Activated CD4-positive, CD25-positive, alpha-beta regulatory T cell treated with anti-CD3 and anti-CD28 coated beads, Interleukin-2, amount 50 U/mL, for 24 hours (primary cell): ENCODE results near the gene RAB4B.
"Not testable (repeated sequence)": the region's sequence is repeated elsewhere in the genome, so short reads cannot be mapped to it uniquely, and the experiment has no call there.

Experiments used
- ATAC-seq, 2 donors: fragments of 150-1000 bp; cut with Tn5 transposase; one replicate each; pipeline ENCODE4 v1.10.0; 2021; ENCODE audit warnings: mild to moderate bottlenecking in 1 of 2, moderate library complexity in 1 of 2

The RAB4B gene

DNA sequence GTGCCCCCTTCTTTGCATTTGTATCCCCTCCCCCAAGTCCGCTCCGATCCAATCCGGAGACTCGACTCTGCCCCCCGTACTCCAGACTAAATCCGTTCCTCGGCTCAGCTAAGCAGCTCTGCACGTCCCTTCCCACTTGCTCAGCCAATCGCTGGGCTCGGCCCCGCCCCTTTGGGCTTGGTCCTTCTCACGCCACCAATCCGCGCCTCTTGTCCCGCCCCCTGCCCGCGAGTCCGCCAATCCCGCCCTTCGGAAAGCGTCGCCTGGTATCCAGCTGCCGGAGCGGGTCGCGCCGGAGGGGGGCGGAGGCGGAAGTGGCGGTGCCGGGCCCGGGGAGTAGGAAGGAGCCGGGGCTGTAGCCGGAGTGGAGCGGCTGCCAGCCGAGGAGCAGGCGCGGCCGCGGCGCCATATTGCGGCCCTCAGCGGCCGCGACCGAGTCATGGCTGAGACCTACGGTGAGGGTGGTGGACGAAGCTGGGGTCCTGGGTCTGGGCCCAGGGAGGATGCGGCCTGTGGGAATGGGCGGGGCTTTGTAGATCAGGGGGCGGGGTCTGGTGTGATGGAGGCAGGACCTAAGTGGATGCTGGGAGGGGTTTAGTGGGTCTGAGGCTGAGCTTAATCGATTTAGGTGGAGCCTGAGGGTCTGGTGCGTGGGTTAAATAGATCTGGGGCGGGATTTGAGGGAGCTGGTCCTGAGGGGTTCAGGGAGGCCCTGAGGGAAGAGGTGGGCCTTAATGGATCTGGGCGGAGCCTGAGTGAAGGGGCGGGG lies at the start of gene RAB4B:
Gene RAB4B (plus strand): TSS at position 311 of the 769 bp plus-strand sequence. CDS start 129 bp downstream, at position 440.
- ATAC-seq, result peak; percentile 83 to 88

DNA sequence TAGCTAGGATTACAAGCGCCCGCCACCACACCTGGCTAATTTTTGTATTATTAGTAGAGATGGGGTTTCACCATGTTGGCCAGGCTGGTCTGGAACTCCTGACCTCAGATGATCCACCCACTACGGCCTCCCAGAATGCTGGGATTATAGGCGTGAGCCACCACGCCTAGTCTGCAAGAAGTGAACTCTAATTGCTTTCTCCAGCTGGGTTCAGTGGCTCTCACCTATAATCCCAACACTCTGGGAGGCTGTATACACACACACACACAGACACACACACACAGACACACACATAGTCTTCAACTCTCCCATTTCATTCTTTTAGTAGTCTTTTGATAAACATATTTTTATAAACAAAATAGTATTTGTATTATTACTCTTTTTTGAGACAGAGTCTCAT lies 48.0 kb upstream of the RAB4B start:
- not testable (repeated sequence) for ATAC-seq

DNA sequence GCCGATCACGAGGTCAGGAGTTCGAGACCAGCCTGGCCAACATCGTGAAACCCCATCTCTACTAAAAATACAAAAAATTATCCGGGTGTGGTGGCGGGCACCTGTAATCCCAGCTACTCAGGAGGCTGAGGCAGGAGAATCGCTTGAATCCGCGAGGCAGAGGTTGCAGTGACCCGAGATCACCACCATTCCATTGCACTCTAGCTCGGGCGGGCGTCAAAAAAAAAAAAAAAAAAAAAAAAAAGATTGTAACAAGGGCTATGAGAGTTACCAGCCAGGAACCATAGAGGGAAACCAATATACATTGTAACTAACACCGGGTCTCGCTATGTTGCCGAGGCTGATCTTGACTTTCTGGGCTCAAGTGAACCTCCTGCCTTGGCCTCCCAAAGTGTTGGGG lies 45.7 kb upstream of the RAB4B start:
- not testable (repeated sequence) for ATAC-seq

GRCh38 chr19:40733149-40733548 lies 44.9 kb upstream of the RAB4B start:
- ATAC-seq, result no peak

DNA sequence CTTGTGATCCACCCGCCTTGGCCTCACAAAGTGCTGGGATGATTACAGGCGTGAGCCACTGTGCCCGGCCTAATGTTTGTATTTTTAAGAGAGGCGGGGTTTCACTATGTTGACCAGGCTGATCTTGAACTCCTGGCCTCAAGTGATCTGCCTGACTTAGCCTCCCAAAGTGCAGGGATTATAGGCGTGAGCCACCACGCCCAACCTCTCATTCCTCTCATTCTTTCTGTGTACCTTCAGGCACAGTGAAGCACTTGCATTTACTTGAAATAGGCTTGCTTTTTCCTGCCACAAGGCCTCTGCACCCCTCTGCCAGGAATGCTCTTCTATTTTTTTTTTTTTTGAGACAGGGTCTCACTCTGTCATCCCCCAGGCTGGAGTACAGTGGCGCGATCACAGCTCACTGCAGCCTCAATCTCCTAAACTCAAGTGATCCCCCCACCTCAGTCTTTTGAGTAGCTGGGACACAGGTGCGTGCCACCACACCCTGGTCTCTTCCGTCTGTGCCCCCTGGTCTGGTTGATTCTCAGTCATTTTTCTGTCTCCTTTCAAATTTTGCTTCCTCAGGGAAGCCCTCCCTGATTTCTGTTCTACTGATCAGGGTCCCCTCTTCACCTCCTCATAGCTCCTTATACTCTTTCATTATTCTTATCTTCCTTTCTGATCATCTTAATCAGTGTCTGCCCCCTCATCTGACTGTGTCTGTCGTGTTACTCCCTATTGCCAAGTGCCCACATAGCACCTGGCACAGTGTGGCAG lies 42.9 kb upstream of the RAB4B start:
- ATAC-seq, result no peak

GRCh38 chr19:40736661-40737060 lies 41.4 kb upstream of the RAB4B start:
- ATAC-seq, result no peak

GRCh38 chr19:40737102-40737644 lies 40.9 kb upstream of the RAB4B start:
- no peak for ATAC-seq

- ATAC-seq, result no peak
Measured at GRCh38 chr19:40739030-40739839, 38.8 kb upstream of the RAB4B start.

DNA sequence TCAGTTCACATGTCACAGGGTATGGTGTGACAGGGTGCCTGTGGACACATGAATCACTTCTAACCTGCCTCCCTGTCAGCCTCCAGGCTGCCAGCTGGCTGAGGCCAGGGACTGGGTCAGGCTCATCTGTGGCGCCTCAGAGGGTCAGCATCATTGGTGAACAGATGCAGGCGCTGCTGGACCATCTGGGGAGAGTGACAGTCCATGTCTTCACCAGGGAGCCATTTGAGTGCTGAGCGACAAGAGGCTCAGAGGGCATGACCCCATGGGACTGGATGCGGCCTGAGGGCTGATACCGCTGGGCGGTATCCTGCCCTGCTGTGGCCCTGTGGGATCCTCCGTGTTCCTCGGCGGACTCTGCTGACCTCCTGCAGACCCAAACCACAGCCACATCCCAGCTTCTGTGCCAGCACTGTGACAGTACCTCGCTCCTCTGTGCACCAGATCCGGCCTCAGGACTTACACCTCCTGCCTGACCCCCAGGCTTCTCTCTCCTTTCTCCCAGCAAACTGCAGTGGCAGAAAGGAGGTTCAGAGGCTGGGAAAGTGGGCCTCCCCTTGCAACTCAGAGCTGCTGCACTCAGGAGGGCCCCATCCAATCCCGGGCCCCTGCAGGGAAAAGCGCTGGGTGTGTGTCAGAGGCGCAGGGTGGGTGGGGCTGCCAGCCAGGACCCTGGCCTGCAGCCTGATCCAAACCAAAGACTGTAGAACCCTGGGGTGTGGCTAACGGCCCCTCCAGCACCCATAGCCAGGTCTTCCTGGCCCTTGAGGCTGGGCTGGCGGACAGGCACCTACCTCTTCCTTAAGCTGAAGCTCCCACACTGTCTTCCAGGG lies 38.0 kb upstream of the RAB4B start:
- ATAC-seq, result no peak

GRCh38 chr19:40740747-40741146 lies 37.3 kb upstream of the RAB4B start:
- no peak for ATAC-seq

- no peak for ATAC-seq
Measured at GRCh38 chr19:40741527-40742390, 36.3 kb upstream of the RAB4B start.

DNA sequence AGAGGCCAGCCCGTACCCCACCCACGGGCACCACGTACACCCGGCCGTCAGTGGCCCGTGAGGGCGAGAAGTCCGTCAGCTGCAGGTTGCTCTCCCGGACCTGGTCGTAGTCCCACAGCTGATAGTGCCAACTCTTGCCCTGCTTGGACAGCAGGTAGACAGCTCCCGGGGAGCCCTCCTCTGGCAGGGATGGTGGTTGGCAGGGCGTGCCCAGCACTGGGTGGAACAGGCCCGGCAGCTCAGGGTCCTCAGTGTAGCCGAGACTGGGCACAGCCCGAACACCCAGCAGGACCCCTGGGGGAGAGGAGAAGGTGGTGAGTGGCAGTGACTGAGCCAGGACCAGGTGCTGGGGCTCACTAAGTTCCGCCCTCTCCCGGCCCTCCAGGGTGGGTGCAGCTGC lies 35.6 kb upstream of the RAB4B start:
- no peak for ATAC-seq

DNA sequence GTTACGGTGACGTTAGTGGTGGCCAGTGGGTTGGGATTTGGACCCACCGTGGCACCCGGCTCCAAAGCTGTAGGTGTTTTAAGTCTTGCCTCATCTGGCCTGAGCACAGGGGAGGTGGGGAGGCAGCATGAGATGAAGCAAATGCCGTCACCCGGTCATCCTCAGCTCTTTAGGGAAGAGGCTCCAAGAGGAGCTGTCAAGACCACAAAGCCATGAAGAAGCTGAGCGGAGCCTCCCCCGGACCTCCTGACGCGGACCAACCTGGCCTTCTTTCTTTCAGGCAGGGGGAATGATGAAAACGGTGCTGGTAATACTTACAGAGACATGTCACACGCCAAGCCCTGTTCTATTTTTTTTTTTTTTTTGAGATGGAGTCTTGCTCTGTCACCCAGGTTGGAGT lies 35.2 kb upstream of the RAB4B start:
- ATAC-seq, result no peak

DNA sequence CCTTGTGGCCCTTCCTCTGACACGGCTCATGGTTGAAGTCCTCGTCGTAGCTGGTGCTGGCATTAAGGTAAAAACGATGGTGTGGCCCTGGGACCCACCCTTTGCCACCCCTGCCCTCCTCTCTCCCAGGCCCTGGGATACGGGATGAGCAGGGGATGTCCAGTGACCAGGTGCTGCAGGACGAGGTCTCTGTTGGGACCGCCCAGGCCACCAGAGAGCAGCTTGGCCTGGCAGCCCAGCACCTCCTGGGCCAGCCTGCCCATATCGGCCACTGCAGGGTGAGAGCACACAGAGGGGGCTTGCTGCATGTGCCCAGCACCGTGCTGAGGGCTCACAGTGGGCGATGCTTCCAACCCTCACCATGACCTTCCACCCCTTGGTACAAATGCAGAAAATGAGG lies 34.1 kb upstream of the RAB4B start:
- ATAC-seq, result no peak

- peak in 1 of 2 donors; percentile 21 for ATAC-seq
Measured at GRCh38 chr19:40744554-40745401, 33.3 kb upstream of the RAB4B start.

- ATAC-seq, result no peak
Measured at GRCh38 chr19:40745402-40745780, 32.7 kb upstream of the RAB4B start.

- no peak for ATAC-seq
Measured at GRCh38 chr19:40747536-40747935, 30.5 kb upstream of the RAB4B start.

DNA sequence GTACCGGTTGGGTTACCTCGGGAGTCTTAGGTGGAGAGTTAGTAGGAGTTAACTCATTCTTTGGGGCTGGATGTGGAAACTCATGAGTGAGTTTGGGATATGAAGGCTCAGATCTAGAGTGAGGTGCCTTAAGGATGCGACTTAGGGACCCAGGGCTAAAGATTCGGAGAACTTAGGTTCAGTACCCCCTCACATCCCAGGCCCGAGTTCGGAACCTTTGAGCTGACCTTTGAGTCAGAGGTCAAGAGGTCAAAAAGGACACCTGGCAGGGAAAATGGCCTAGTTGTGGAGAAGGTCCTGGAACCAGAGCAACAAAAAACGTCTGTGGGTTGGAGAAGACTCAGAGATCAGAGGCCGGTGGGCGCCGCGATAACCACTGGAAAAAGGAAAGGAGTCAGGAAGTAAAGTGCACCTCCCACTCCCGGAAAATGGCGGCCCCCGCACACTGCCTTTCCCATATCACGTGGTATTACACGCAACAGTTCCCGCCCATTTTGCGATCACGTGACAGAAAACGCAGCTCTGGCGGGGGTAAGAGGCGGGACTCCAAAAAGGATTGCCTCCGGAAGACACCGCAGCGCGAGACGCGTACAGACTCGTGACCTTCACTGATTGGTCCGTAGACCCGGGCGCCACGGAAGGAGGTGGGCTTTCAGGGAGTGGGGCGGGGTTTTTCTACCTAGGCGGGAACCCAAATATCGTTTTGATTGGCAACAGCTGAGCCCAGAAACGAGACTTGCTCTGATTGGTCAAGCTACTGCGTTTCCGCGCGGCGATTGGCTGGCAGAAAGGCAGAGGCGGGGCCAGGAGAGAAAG lies 27.8 kb upstream of the RAB4B start, which contains the start of gene ACTMAP:
Gene ACTMAP (minus strand): TSS at position 420 of the 816 bp plus-strand sequence. CDS start 674 bp downstream, outside the sequence.
- ATAC-seq, result peak; percentile 88 to 91
